Hematopoietic multipotent progenitor cell treated with erythropoietin and hydrocortisone succinate and interleukin-3 and kit ligand, for 8 days (in vitro differentiated cells): Measurements from ENCODE around the gene KCTD15.
"Not testable (repeated sequence)": the region's sequence is repeated elsewhere in the genome, so short reads cannot be mapped to it uniquely, and the experiment has no call there.

Source experiments
- DNase-seq: peaks from one replicate; pipeline ENCODE4 v3.0.0-alpha.2; 2015

Gene KCTD15

DNA sequence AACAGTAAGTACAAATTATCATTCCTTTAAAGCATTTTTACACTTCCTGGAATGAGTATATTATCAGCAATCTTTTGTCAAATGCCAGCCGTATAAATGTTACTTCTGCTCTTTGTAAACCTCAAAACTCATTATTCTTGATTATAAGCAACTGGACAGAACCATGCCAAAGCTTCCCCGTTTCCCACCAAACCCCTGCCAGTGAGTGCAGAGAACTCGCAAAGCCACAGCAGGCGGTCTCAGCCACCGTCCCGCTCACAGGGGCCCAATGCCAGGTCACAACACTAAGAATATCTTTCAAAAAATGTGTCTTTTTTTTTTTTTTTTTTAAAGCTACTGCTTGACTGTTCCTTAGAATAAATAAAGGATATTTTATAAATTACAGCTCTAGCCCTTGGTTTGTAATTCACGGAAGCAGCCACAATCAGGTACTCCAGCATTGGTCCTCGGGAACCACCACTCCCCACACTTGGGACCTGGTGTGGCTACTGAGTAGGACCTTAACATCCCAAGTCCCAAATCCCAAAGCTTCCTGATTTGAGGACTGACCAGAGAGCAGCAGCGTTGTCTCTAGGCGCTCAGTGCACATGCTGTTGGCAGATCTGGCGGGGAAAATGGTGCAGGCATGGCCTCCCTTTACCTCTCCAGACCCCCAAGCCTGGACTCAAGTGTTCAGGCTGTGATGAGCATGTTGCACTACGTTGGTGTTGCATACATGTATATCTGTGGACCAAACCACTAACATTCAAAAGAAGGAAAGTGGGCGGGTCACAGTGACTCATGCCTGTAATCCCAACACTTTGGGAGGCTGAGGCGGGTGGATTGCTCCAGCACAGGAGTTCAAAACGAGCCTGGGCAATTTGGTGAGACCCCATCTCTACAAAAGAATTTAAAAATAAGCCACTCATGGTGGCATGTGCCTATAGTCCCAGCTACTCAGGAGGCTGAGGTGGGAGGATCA lies 19.0 kb downstream of the KCTD15 start:
- no peak for DNase-seq

DNA sequence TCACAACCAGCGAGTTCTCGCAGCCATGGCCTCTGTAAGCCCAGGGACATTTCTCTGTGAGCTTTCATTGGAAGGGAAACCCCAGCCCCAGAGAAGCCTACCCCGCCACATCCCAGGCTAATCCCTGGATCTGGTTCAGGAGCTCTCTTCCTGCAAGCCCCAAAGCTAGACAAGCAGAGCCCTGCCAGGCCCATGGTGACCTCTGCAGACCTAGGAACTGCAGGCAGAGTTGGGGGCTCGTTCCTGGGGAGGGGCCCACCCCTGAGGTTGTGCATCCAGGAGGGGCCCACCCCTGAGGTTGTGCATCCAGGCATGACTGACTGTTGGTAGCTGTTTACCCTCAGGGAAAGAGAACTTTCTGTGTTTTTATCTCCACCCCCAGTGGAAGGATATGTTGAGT lies 21.7 kb downstream of the KCTD15 start:
- DNase-seq = no peak

DNA sequence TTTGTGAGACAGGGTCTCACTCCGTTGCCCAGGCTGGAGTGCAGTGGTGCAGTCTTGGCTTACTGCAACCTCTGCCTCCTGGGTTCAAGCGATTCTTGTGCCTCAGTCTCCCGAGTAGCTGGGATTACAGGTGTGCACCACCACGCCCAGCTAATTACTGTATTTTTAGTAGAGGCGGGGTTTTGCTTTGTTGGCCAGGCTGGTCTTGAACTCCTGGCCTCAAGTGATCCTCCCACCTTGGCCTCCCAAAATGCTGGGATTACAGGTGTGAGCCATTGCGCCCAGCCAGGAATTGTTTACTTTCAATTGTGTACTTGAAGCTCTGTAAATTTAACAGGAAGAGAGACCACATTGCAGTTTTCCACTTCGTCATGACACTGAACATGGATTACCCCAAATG lies 22.4 kb downstream of the KCTD15 start:
- not testable (repeated sequence) for DNase-seq

DNA sequence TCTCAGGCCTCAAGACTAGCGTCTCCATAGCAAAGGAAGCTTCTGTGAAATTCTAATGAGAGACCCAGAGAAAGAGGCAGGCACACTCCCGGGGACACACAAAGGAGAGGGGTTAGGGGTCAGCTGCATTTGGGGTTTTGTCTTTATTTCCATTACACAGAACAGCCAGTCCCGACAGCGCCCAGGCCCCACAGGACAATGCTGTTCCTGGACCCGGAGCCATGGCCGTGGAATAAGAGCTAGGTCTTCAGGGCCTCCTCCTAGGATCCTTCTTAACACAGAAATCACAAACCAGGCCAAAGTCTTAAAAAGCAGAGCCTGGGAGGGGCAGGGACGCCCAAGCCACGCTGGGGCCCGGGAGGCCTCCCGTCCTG lies 22.8 kb downstream of the KCTD15 start:
- no peak for DNase-seq

DNA sequence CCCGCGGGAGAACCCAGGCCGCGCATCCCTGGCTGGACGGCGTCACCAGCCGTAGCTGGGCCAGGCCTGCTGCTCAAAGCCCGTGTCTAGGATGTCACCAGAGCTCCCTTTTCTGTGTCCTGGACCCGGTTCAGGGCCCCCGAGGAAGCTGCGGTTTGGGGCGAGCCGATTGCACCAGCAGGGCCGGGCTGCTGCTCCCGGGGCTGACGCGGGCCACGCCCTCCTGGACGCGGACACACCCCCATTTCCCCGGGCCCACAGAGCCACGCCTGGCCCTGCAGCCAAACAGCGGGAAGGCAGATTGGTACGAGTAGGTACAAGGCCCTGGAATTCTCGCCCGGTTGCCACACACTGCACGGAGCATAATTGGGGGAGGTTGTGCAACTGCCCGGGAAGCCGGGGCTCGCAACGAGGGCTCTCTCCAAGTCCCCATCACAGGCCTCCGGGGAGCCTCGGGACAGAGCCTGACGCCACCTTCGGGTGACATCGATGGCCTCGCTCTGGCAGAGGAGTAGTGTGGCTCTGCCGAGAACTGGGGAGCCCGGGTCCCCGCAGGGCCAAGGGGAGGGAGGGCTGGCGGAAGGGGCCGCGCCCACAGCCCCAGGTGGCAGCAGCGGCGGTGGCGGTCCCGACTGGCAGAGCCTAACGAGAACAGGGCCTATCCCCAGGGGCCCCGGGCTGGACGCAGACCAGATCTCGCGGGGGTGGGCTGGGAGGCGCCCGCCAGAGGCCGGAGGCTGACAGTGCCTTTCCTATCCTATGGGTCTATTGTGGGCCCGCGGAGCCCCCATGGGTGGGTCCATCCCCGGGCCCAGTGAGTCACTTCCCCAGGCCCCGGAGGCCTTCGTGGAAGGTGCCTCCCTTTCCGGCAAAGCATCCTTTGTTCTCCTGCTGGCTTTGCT lies 23.5 kb downstream of the KCTD15 start:
- DNase-seq = peak; percentile 72

DNA sequence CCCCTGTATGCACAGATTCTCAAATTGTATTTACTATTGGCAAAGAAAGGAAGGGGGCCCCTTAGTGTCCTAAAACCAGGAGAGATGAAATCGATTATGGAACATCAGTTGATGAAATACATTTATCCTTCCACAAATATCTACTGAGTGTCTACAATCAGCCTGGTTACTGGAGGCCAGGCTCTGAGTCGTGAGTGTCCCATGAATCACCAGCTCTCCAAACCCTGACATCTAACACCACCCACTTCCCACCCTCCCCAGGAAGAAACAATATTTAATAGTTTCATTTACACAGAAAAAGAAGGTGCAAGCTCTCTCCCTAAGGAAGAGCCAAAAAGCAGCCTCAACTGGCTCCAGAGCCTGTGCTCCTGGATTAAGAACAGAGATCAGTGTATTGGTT lies 25.2 kb downstream of the KCTD15 start:
- DNase-seq = no peak

DNA sequence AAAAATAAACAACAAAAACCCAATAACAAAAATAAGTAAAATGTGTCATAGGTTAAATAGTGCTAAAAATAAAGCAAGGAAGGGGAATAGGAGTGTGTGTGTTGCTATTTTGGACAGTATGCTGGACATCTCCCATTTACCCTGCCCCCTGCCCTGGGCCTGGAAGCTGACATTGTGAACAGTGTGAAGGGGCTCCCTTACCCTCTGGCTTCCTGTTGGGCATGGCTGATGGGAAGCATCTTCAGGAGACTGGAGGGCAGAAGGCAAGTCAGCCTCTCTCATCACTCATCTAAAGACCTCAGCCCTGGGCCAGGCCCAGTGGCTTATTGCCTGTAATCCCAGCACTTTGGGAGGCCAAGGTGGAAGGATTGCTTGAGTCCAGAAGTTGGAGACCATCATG lies 26.7 kb downstream of the KCTD15 start:
- no peak for DNase-seq

DNA sequence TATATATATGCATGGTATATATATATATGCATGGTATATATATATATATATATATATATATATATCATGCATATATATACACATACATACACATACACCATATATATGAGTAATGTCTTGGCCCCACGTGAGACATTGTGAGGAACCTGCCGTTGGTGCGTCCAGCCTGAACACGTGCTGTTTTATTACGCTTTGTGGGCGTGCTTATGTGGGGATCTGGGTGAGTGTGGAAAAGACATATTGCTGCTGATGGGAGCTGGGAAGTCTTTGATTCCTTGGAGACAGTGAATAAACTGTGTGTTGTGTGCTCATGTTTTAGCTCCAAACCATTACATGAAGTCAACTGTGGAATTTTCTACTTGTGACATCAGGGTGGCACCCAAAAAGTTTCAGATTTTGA lies 28.9 kb downstream of the KCTD15 start:
- DNase-seq = no peak

DNA sequence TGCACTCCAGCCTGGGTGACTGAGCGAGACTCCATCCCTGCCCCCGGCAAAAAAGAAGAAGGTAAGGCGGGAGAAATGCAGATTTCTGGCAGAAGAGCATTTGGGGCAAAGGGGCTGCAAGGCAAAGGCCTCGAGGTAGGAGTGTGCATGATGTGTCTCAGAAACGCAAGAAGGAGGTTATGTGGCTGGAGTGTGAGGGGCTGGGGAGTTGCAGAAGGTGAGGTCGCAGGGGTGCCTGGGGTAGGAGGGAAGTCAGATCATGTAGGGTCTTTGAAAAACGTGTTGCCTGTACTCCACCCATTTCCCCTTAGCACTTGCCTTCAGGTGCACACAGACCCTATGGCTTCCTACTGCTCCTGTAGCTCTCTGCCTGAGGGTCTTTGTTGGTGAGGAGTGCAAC lies 29.9 kb downstream of the KCTD15 start:
- no peak for DNase-seq

DNA sequence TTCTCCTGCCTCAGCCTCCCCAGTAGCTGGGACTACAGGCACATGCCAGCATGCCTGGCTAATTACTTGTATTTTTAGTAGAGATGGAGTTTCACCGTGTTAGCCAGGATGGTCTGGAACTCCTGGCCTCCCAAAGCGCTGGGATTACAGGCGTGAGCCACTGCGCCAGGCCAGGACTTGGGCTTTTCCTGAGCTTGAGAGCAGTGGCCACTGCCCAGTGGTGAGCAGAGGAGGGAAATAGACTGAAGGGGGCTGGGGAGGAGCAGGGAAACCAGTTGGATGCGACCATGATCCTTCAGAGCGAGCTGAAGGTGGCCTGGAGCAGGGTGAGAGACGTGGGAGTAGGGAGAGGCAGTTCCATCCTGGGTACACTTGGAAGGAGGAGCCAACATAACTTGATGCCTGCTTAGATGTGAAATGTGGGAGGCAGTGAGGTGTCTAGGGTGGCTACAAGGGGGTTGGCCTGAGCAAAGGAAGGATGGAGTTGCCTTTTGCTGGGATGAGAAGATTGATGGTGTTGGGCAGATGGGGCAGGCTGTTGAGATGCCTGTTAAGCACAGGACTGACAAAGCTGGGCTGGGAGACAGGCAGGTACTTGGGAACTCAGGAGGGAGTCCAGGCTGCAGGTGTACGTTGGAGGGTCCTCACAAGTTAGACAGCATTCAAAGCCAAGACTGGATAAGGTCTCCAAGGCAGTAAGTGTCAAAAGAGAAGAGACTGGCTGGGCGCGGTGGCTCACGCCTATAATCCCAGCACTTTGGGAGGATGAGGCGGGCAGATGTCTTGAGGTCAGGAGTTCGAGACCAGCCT lies 31.8 kb downstream of the KCTD15 start:
- DNase-seq = no peak

DNA sequence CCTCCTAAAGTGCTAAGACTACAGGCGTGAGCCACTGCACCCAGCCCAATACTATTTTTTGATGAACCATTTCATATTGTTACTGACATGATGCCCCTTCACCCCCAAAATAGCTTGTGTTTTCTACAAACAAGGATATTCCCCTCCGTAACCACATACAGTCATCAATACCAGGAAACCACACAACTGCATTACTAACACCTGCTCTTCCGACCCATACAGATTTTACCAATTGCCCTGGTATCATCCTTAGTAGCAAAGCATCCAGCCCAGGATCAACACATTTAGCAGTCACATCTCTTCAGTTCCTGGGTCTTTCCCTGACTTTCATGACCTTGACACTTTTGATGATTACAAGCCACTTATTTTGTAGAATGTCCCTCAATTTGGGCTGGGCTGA lies 33.6 kb downstream of the KCTD15 start:
- no peak for DNase-seq

DNA sequence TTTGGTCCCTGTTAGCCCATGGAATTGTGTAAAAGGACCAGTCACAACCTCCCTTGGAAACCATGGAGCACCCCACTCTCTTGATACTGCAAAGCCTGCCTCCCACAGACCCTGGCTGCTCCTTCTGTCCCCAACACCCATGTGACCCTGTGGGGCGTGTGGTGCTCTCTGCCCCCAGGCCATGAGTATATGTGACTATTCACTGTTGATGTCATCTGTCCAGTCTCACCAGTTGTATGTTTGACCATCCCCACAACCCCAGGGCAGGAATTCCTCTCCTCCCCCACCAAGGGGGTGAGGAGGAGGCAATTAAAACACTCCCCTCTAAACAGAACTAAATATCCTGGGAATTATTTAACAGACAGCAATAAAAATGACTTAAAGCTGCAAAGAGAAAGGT lies 35.2 kb downstream of the KCTD15 start:
- no peak for DNase-seq

DNA sequence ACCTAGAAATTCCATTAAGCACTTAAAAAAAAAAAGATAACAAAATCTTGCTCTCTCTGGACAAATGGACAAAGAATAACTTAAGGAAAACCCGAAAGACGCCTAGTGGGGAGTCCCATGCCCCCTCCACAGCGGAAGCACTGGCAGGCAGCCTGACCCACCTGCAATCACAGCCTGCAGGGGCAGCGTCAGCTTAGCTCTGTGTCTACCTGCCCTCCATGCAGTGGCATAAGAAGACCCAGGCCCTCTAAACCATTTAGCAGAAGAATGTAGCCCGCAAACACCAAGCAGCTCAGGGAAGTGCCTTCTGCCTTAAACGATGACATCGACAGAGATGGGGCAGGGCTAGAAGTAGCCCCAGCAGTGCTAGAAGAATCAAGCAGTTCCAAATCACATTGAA lies 36.0 kb downstream of the KCTD15 start:
- no peak for DNase-seq

DNA sequence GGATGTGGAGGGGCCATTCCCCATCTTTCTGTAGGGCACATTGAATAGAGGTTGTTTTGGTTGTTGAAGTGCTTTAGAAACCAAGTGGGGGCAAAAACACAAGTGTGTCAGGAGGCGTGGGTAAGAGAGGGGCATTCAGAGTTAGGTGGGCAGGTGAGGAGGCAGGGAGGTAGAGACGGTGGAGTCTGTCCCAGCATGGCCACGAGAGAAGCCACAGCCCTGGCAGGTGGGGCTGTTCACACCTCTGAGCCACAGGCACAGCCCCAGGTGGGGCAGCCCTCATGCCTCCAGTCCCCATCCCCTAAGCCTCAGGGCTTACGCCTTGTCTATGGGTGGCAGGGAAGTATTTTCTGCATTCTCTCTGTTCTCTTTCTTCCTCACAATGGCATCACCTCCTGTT lies 43.7 kb downstream of the KCTD15 start:
- DNase-seq = no peak

DNA sequence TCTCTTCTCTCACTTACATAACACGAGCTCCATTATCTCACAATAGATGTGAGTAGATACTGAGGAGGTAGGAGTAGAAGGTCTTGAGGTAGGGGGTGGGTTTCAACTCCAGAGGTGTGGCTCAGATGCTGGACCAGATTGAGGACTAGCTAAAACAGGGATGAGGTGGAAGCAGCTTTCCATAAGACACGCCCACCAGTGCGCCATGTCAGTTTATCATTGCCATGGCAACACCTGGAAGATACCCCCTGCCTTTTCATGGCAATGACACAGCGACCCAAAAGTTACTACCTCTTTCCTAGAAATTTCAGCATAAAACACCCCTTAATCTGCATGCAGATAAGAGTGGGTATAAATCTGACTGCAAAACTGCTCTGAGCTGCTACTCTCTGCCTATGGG lies 44.1 kb downstream of the KCTD15 start:
- DNase-seq = no peak

DNA sequence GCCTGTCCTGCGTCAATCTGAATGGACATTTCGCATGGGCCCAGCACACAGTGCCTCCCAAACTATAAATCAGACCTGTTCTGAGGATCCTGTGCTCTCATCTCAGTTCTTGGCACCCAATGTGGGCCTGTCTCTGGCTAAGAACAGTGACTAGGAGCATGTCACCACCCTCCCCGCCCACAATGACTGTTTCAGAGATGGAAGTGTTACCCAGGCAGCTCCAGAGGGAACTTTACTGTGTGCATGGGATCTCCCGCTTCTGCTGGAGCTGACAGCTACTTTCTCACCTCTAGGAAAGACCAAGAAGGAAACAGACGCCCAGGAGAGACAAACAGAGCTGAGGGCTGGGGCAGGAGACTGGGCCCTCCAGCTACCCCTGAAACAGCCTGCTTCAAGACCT lies 45.0 kb downstream of the KCTD15 start:
- DNase-seq = no peak

DNA sequence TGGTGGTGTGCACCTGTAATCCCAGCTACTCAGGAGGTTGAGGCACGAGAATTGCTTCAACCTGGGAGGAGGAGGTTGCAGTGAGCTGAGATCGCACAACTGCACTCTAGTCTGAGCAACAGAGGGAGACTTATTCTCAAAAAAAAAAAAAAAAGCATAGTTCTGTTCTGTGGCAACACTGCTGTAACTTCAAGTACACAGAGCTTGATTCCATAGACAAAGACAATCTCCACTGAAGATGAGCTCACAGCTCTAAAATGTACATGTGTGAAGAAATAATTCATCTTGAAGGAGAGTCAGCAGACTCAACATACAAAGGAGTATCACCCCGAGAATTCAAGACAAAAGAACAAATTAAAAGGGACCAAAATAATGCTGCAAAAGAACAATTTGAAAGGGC lies 47.8 kb downstream of the KCTD15 start:
- DNase-seq = no peak

DNA sequence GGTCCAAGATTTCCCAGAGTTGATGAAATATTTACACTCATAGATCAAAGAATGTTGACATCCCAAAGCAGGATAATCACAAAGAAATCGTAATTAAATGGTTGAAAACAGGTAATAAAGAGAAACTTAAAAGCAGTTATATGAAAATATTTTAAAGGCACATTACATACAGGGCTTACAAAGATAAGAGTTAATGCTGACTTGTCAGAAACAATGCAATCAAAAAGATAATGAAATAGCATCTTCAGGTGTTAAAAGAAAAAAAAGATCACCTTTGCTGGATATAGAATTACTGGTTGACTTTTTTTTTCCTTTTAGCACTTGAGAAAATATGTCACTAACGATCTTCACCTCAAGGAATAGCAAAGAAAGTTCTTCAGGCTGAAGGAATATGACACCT lies 48.8 kb downstream of the KCTD15 start:
- no peak for DNase-seq

DNA sequence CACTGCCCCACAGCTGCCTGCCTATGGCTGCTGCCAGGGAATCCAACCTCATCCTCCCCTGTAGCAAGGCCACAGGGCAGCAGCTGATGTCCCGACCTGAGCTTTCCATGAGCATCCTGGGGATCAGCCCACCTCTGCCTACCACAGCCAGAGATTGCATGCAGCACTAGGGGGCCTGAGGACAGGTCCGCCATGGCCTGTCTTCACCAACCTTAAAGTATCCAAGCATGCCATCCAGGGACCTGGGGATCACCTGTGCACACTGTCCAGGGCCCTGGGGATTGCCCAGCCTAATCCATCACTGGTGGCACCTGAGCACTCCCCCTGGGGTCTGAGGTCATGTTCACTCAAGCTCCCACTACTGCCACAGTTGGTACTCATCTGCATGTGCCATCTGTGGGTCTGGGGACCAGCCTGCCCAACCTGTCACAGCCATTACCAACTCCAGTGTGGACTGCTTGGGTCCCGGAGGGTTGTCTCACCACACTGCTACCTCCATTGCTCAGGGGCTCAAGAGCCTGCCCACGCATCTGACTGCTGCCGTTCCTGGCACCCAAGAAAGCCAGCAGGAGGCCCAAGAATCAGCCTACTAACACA lies 53.0 kb downstream of the KCTD15 start:
- no peak for DNase-seq

DNA sequence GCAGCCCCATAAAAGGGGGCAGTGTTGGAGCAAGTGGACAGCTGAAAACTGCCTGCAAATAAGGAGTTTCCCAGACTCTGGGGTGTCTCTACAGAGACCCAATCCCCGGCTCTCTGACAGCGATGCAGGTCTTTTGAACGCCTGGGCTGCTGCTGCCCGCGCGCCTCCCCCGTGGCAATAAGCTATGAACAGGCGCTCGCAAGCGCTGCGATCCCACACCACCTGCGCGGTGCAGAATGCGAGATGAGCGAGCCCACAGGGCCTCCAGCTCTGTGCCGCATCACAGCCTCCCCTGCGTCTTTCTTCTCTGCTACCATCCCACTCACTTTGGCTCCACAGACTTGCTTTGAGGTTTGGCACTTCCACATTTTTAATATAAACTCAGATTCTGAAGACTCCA lies 62.3 kb downstream of the KCTD15 start:
- no peak for DNase-seq

DNA sequence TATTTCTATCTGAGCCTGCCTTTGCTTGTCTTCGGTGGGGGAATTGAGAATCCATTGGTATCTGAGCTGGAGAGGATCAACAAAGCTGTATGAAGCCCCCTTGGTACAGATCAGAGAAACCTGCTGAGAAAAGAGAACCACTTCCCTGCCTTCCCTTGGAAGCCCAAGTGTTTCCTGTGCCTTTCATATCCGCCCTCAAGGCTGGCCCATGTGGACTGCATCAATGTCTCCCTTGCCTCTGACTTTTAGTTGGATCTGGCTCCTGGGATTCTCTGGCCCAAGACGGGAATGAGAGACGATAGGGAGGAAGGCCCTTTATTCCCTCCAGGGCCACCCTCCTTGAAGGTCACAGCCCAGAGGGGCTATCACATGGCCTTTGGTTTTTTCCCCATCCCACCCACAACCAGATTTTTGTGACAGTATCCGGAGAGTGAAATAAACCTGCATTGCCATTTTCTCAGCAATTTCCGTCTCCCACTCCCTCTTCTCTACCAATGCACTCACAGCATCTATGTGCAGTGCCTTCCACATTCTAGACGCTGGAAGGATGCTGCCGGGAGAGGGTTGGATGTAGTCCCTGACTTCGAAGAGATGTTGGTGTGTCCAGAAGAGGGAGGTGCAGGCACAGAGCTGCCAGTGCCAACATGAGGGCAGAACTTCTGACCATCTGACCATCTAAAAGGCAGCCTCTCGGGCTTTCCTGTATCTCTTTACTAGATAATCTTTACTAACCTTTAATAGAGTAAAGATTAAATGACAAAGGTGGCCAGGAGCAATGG lies 63.8 kb downstream of the KCTD15 start:
- no peak for DNase-seq

DNA sequence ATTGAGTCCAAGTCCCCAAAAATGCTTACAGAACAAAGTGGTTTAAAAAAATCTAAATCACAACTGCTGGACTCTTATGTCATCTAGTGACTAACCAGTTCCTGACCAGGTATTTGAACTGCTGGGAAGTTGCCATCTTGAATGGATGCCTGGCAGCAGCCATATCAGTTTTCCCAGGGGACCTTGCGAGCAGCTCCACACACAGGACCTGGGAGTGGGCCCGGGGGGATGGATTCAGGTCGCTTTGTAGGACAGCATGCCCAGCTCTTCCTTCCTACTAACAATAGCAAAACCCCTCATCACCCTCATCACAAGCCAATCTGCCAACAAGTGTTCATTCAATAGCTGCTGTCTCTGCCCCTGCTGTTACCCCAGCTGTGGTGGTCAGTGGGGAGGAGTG lies 65.3 kb downstream of the KCTD15 start:
- DNase-seq = no peak
